ENCODE data around the gene KCND2. TPM values are rescaled to one million over a fixed set of nuclear protein-coding genes. Genes with fewer than 3 reads are reported as not detected.

The KCND2 gene
- total RNA-seq, 3 donors from 2014 or later = not detected

DNA sequence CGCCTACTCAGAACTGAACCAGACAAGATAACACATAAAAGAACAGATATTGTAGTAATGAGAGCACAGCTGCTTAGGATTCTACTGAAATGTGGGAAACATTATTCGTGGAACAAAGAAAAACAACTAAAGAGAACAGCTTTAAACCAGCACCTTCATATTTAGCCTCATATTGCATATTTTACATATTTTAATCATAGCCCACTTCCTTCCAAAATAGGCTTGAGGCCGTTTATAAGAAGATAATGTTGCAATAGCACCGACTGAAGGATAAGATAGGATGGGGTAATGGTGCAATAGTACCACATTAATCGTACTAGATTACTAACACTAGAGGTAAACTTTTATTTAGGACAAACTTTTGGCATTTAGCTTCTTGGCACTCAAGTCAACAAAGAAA, 71.3 kb downstream of the KCND2 start:
- H3K36me3 Mint-ChIP-seq (ENCODE audit: insufficient read depth) = no peaks in the 10 kb centered on the region
- no peaks in the 10 kb centered on the region for H3K27me3 Mint-ChIP-seq (ENCODE audit: low read depth)
- DNase-seq (no peak), ATAC-seq (no peak)
- H3K9me3 Mint-ChIP-seq = peaks cover 8% of the 10 kb centered on the region
- no peak overlapping the region for H3K4me3 Mint-ChIP-seq
- no peaks in the 10 kb centered on the region for H3K4me1 Mint-ChIP-seq (ENCODE audit: low read depth)

DNA sequence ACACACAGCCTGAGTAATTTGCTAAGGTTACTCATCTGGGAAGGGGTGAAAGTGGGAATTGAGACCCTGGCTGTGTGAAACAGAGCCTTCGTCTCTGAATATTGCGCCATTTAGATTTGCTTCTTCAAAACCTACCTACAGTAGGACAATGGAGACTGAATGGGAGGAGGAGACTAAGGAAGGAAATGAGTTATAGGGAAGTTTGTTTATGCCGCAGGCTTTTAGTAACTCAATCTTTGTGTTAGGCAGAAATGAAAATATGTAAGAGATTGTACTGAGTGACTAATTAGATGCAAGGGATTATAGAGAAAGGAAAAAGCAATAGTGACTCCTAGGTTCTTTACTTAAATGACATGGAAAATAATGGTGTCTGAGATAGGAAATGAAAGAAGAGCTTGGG, 80.2 kb downstream of the KCND2 start:
- peaks cover 3% of the 10 kb centered on the region for H3K9me3 Mint-ChIP-seq
- H3K4me1 Mint-ChIP-seq (ENCODE audit: low read depth) = no peaks in the 10 kb centered on the region
- no peak for DNase-seq
- no peak for ATAC-seq
- H3K36me3 Mint-ChIP-seq (ENCODE audit: insufficient read depth) = no peaks in the 10 kb centered on the region
- H3K27me3 Mint-ChIP-seq (ENCODE audit: low read depth) = no peaks in the 10 kb centered on the region
- no peak overlapping the region for H3K4me3 Mint-ChIP-seq

DNA sequence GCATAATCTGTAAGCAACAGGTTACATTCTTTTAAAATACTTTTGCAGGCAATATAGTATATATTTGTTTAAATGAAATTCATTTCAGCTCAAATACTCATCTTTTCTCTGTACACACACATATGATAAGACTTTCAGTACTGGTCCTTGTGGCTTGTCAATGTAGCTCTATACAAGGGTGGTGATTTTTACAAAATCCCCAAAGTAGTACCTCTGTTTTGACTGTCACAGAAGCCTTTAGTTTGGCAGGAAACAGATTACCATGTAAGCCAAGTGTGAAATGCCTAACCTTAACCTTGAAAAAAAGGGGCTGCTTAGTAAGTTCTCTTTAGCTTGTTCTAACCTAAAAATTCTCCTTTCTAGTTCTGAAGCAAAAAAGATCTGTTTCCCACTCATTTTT, 87.9 kb downstream of the KCND2 start:
- Mint-ChIP-seq H3K27me3 (ENCODE audit: low read depth) (no peaks in the 10 kb centered on the region), H3K9me3 (peaks cover 20% of the 10 kb centered on the region), H3K36me3 (ENCODE audit: insufficient read depth) (no peaks in the 10 kb centered on the region), H3K4me1 (ENCODE audit: low read depth) (no peaks in the 10 kb centered on the region), H3K4me3 (no peak overlapping the region)
- ATAC-seq = no peak
- no peak for DNase-seq

DNA sequence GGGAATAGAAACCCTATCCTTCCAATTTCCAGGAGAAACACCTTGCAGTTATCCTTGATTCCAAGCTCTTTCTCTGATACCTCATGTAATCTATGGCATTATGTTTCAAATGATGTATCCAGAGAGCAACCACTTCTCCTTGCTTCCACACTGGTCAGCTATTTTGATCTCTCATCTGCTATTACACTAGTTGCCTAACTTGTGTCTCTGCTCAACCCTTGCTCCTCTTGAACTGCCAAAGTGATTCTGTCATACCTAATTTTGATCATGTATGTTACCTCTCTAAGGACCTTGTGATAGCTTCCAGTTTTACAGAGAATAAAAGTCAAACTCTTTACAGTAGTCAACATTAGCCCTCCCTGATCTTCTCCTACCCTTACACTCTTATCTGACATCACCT, 90.4 kb downstream of the KCND2 start:
- no peak for ATAC-seq
- H3K4me3 Mint-ChIP-seq = no peak overlapping the region
- no peaks in the 10 kb centered on the region for H3K36me3 Mint-ChIP-seq (ENCODE audit: insufficient read depth)
- DNase-seq = no peak
- H3K4me1 Mint-ChIP-seq (ENCODE audit: low read depth) = no peaks in the 10 kb centered on the region
- no peaks in the 10 kb centered on the region for H3K27me3 Mint-ChIP-seq (ENCODE audit: low read depth)
- peaks cover 17% of the 10 kb centered on the region for H3K9me3 Mint-ChIP-seq

DNA sequence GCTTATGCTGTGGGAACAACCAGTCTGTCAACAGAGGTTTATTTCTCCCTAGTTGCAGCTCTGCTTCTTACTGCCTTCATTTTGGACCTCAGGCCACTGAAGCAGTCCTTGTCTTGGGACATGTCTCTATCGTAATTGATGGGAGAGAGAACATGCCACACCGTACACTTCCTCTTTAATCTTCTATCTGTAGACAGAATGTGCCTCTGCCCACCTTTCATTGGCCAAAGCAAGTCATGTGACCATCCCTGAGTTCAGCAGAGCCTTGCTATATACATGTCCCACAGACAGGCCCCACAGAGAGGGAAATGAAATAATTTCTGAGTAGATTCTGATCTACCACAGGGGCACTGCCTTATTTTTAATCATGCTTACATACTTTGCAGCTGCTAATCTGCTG, 98.0 kb downstream of the KCND2 start:
- ATAC-seq (no peak), DNase-seq (no peak)
- Mint-ChIP-seq H3K4me1 (ENCODE audit: low read depth) (no peaks in the 10 kb centered on the region), H3K36me3 (ENCODE audit: insufficient read depth) (no peaks in the 10 kb centered on the region), H3K27me3 (ENCODE audit: low read depth) (no peaks in the 10 kb centered on the region), H3K9me3 (peaks cover 8% of the 10 kb centered on the region), H3K4me3 (no peak overlapping the region)

DNA sequence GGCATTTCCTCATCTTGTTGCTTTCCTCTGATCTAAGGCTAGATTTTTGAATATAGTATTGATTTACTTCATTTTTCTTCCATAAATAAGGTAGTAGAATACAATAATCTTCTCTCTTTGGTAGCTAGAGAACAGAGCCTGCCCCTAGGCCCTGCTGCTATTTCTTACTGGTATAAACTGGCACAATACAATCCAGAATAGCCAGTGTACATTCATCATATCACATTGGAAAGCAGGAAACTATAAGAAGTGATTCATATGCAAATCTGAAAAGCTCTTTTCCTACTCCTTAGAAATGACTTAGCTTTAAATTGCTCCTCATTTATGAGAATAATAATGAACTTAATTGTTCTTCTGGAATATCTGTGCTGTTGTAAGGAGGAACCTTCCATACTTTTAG, 100.2 kb downstream of the KCND2 start:
- no peaks in the 10 kb centered on the region for H3K4me1 Mint-ChIP-seq (ENCODE audit: low read depth)
- H3K36me3 Mint-ChIP-seq (ENCODE audit: insufficient read depth) = no peaks in the 10 kb centered on the region
- peaks cover 8% of the 10 kb centered on the region for H3K9me3 Mint-ChIP-seq
- H3K27me3 Mint-ChIP-seq (ENCODE audit: low read depth) = no peaks in the 10 kb centered on the region
- no peak overlapping the region for H3K4me3 Mint-ChIP-seq
- ATAC-seq (no peak), DNase-seq (no peak)

DNA sequence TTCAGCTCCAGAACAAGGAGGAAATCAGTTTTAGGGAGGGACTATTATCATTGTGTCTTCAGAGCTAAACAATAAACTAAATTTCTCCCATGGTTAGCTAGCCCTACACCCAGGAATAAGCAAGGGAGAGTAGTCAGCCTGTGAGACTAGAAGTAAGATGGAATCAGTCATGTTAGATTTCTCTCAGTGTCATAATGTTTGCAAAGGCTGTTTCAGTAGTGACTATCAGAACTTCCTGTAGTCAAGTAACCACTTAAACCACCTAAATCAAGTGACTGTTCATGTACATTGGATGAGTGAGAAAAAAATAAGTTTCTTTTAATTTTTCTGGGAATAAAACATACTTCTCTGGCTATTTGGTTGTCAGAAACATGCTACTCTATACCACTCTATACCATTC, 121.6 kb downstream of the KCND2 start:
- Mint-ChIP-seq H3K4me1 (ENCODE audit: low read depth) (no peaks in the 10 kb centered on the region), H3K9me3 (peaks cover 6% of the 10 kb centered on the region), H3K36me3 (ENCODE audit: insufficient read depth) (no peaks in the 10 kb centered on the region), H3K4me3 (no peak overlapping the region), H3K27me3 (ENCODE audit: low read depth) (no peaks in the 10 kb centered on the region)
- ATAC-seq (no peak), DNase-seq (no peak)

DNA sequence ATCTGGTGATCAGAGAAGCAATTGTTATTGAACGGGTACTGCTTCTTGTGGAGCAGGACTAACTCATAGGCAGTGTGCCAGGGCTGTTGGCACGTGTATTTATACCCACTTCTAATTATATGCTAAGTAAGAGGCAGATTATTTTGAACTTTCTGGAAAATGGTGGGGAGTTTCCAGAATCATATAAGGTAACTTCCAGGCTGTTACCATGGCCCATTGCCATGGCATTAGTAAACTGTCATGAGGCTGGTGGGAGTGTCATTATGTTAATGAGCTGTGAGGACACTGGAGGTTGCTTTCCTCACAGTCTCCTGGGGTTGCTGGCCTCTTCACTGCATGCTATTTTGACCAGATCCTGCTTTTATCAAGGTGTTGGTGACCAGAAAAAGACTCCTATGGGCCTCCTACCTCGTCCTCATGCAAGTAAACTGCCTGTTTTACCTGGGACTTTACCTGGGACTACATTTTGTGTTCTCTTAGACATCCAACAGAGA, 122.6 kb downstream of the KCND2 start:
- ATAC-seq (no peak), DNase-seq (no peak)
- Mint-ChIP-seq H3K27me3 (ENCODE audit: low read depth) (no peaks in the 10 kb centered on the region), H3K4me1 (ENCODE audit: low read depth) (no peaks in the 10 kb centered on the region), H3K9me3 (peaks cover 6% of the 10 kb centered on the region), H3K36me3 (ENCODE audit: insufficient read depth) (no peaks in the 10 kb centered on the region), H3K4me3 (no peak overlapping the region)

DNA sequence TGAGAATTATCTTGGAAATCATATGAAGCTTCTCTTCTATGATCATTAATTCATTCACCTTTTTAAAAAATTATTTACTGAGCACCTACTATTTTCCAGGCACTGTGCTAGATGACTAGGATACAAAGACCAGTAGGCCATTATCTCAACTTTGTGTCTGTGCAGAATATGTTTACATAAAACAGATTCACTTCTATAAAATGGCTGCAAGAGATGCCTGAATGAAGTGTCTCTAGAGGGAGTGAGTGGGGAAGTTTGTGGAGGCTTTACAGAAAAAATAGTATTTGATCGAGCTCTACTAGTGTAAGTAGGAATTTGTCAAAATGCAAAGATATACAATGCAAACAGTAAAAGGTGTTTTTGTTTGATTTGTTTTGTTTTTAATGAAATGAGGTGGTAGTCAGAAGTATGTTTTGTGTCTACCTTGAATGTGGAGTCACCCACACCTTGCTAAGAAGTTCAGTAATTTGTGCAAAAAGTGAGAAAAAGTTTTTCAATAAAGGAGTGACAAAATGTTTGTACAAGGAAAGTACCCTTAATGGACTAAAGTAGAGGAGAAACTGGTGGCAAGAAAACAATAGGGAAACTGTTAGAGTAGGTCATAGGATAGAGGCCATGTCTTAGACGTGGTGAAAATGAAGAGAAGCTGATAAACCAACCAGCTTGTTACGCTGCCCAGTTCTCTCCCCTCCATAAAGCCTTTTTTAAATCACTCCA, 125.5 kb downstream of the KCND2 start:
- no peak for DNase-seq
- Mint-ChIP-seq H3K4me3 (no peak overlapping the region), H3K27me3 (ENCODE audit: low read depth) (no peaks in the 10 kb centered on the region), H3K36me3 (ENCODE audit: insufficient read depth) (no peaks in the 10 kb centered on the region), H3K9me3 (peaks cover 6% of the 10 kb centered on the region), H3K4me1 (ENCODE audit: low read depth) (no peaks in the 10 kb centered on the region)
- no peak for ATAC-seq

DNA sequence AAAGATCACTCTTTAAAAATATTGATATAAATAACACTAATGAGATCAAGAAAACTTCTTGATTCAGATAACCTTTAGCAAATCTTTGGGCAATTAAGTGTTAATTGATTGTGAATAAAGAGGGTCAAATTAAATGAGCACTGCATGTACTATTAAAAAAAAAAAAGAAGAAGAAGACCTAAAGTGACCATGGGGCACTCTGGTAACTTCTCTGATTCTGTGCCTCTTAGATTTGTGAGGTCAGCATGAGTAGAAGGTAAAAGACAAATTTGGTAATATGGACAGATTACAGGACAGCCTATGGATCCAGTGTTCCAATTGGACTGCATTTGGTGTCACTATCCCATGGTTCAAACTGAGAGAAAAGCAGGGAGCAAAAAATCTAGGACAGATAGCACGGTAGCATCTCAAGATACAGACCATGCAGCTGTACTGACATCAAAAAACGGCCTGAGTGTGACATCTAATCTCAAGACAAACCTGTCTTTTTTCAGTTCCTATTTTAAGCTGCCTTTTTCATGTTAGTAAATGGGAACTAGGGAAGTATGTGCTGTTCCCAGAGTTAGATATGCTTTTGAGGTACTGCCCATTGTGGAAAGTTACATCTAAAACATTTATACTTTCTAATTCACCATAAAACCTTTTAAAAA, 128.0 kb downstream of the KCND2 start:
- H3K4me3 Mint-ChIP-seq = no peak overlapping the region
- H3K4me1 Mint-ChIP-seq (ENCODE audit: low read depth) = no peaks in the 10 kb centered on the region
- no peak for DNase-seq
- no peaks in the 10 kb centered on the region for H3K27me3 Mint-ChIP-seq (ENCODE audit: low read depth)
- no peaks in the 10 kb centered on the region for H3K36me3 Mint-ChIP-seq (ENCODE audit: insufficient read depth)
- H3K9me3 Mint-ChIP-seq = no peaks in the 10 kb centered on the region
- ATAC-seq = no peak

DNA sequence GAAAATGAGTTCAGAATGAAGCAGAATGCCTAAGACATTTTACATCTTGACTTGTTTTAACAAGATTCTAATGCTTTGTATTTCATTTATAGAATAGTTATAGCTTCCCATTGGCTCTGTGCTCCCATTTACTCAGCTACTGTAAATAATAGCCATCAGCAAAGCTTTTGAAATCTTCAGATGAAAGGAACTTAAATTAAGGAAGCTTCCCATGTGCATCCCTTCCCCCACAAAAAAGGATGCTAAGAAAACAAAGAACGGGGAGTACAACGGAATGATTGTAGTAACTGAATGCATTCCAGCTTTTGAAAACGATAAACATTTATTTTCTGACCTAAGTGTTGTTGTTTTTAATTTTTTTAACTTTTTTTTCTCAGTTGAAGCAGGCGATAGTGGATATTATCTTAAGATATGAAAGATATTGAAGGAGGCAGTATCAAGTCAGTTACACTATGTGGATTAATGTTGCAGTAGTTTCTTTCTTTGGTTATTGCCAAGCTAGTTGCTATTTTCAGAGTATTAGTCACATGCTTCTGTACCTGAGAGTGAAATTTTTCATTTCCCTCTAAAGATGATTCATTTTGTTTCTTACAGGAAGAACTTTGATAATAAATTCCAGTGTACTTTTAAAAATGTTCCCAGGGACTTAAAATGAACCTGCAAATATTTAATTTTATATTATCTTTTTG, 129.2 kb downstream of the KCND2 start:
- DNase-seq (no peak), ATAC-seq (no peak)
- Mint-ChIP-seq H3K4me3 (no peak overlapping the region), H3K4me1 (ENCODE audit: low read depth) (no peaks in the 10 kb centered on the region), H3K9me3 (peaks cover 9% of the 10 kb centered on the region), H3K36me3 (ENCODE audit: insufficient read depth) (no peaks in the 10 kb centered on the region), H3K27me3 (ENCODE audit: low read depth) (no peaks in the 10 kb centered on the region)

DNA sequence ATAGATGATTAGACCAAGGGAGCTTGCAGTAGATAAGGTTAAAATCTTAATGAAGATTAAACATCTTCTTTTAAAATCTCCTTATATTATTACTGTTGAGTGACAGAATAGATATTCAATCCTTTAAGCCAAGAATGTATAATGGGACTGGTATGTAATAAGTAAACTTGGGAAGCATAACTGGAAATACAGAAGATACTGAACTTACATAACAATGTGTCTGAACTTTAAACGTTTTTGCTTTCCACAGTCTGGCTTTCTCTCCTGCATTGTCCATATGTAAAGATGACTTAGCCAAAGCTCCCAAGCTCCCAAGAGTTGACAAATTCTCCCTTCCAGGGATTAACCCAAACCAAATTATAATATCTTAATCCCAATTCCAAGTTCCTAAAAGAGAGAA, 129.8 kb downstream of the KCND2 start:
- Mint-ChIP-seq H3K4me3 (no peak overlapping the region), H3K27me3 (ENCODE audit: low read depth) (no peaks in the 10 kb centered on the region), H3K4me1 (ENCODE audit: low read depth) (no peaks in the 10 kb centered on the region), H3K9me3 (peaks cover 9% of the 10 kb centered on the region), H3K36me3 (ENCODE audit: insufficient read depth) (no peaks in the 10 kb centered on the region)
- ATAC-seq = no peak
- DNase-seq = no peak

DNA sequence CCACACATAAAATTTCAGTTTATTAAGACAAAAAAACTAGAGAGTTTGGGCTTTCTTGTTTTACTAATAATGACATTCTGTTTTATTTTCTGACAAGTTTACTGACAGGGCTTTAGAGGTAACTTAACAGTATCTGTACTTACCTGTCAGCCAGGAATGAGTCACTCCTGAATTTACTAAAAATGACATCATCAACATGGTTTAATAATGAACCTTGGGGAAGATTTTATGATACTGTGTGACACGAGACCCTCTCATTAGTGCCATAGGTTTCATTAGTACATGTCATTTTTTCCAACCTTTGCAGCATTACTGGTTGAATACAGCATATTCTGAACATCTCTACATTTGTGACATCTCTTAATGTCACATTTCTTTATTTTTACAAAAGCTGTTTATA, 131.1 kb downstream of the KCND2 start:
- peak; percentile 66 to 70 for ATAC-seq

DNA sequence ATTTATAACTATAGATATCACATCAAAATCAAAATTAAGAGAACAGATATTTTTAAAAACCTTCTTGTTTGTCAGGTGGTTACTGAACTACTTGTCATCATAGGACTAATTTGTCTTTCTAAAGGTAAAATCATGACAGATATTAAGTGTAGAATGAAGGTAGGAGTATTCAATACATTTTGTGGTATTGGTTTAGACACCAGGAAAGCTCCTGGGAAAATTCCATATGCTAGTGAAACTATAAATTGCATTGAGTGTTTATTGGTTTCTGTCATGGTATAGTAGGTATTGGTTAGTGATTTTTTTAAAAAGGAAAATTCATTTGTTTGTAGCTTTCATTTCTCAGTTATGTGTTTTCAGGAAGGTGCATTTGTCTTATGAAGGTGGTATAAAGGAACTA, 132.7 kb downstream of the KCND2 start:
- H3K27me3 Mint-ChIP-seq (ENCODE audit: low read depth) = no peaks in the 10 kb centered on the region

More for the DNA sequence above, 131.1 kb downstream of the KCND2 start:
- H3K4me3 Mint-ChIP-seq = no peak overlapping the region
- no peaks in the 10 kb centered on the region for H3K4me1 Mint-ChIP-seq (ENCODE audit: low read depth)
- H3K9me3 Mint-ChIP-seq = peaks cover 9% of the 10 kb centered on the region
- no peak for DNase-seq
- no peaks in the 10 kb centered on the region for H3K36me3 Mint-ChIP-seq (ENCODE audit: insufficient read depth)
- no peaks in the 10 kb centered on the region for H3K27me3 Mint-ChIP-seq (ENCODE audit: low read depth)

DNA sequence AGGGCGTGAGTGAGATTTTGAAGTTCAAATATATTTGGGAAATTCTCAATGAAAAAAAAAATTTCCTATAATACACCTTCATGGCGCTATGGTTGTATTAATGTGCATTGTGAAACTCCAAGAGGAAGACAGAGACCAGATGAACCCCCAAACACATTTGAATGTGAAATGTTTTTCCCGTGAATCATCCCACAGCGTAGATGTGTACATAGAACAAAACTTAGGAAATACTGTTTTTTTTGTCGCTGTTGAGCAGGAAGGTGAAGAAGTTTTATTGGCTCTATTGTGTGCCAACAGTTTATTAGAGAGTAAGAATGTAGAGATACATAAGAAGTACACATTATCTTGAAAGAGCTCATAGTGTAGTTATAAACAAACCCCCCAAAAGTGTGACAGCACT, 134.0 kb downstream of the KCND2 start:
- no peaks in the 10 kb centered on the region for H3K4me1 Mint-ChIP-seq (ENCODE audit: low read depth)
- no peak for ATAC-seq
- no peak overlapping the region for H3K4me3 Mint-ChIP-seq
- H3K9me3 Mint-ChIP-seq = peaks cover 9% of the 10 kb centered on the region
- H3K36me3 Mint-ChIP-seq (ENCODE audit: insufficient read depth) = no peaks in the 10 kb centered on the region
- no peak for DNase-seq
- H3K27me3 Mint-ChIP-seq (ENCODE audit: low read depth) = no peaks in the 10 kb centered on the region

More for the DNA sequence above, 132.7 kb downstream of the KCND2 start:
- H3K36me3 Mint-ChIP-seq (ENCODE audit: insufficient read depth) = no peaks in the 10 kb centered on the region
- H3K4me1 Mint-ChIP-seq (ENCODE audit: low read depth) = no peaks in the 10 kb centered on the region
- H3K9me3 Mint-ChIP-seq = peaks cover 9% of the 10 kb centered on the region
- no peak for DNase-seq
- ATAC-seq = no peak
- no peak overlapping the region for H3K4me3 Mint-ChIP-seq

All from activated T-cell treated with anti-CD3 and anti-CD28 coated beads, Interleukin-2, amount 50 U/mL, for 4 hours (primary cell).